ENCODE data around the gene TOMT. TPM values are rescaled to one million over a fixed set of nuclear protein-coding genes. Genes with fewer than 3 reads are reported as not detected.

The TOMT gene
- total RNA-seq, 2 donors from 2014 or later, result not detected

GRCh38 chr11:72135891-72136683 is 30.4 kb downstream of the TOMT start:
- Histone ChIP-seq H3K27ac (ENCODE audit: low read depth, low read length) (no peak overlapping the region), H3K4me3 (ENCODE audit: low read length) (no peak overlapping the region), H3K9ac (ENCODE audit: extremely low read depth, low read length, poor library complexity, severe bottlenecking) (no peak overlapping the region), H3K9me3 (ENCODE audit: control insufficient read depth, low read length) (no peaks in the 10 kb centered on the region), H3K27me3 (ENCODE audit: control insufficient read depth, insufficient read depth, low read length, poor library complexity, severe bottlenecking) (peaks cover 29% of the 10 kb centered on the region), H3K4me1 (ENCODE audit: control insufficient read depth, insufficient read depth, low read length) (no peaks in the 10 kb centered on the region), H3K36me3 (ENCODE audit: control insufficient read depth, insufficient read depth, low read length) (no peaks in the 10 kb centered on the region)
- no peaks in the 10 kb centered on the region for H3K9me3 Mint-ChIP-seq
- no peaks in the 10 kb centered on the region for H3K4me1 Mint-ChIP-seq
- WGBS, 2 experiments (ENCODE audit: insufficient coverage in 1 of 2, insufficient read length in 1 of 2), result 87 to 93% methylated on average over 8 to 14 of the region's 14 CpGs
- H3K36me3 Mint-ChIP-seq (ENCODE audit: low read depth), result no peaks in the 10 kb centered on the region
- DNase-seq, result no peak
- H3K4me3 Mint-ChIP-seq, result no peak overlapping the region
- H3K27me3 Mint-ChIP-seq (ENCODE audit: insufficient read depth), result peaks cover 33% of the 10 kb centered on the region
- TF ChIP-seq CTCF (conservative IDR thresholded peaks at IDR 0.05), result no peak
- no peak overlapping the region for H3K27ac Mint-ChIP-seq

- Mint-ChIP-seq H3K27ac (no peak overlapping the region), H3K4me1 (no peaks in the 10 kb centered on the region), H3K36me3 (ENCODE audit: low read depth) (no peaks in the 10 kb centered on the region), H3K27me3 (ENCODE audit: insufficient read depth) (peaks cover 33% of the 10 kb centered on the region), H3K9me3 (no peaks in the 10 kb centered on the region), H3K4me3 (no peak overlapping the region)
- TF ChIP-seq CTCF (conservative IDR thresholded peaks at IDR 0.05), result no peak
- no peak for DNase-seq
- Histone ChIP-seq H3K27me3 (ENCODE audit: control insufficient read depth, insufficient read depth, low read length, poor library complexity, severe bottlenecking) (peaks cover 23% of the 10 kb centered on the region), H3K9ac (ENCODE audit: extremely low read depth, low read length, poor library complexity, severe bottlenecking) (no peak overlapping the region), H3K27ac (ENCODE audit: low read depth, low read length) (no peak overlapping the region), H3K4me1 (ENCODE audit: control insufficient read depth, insufficient read depth, low read length) (no peaks in the 10 kb centered on the region), H3K9me3 (ENCODE audit: control insufficient read depth, low read length) (no peaks in the 10 kb centered on the region), H3K36me3 (ENCODE audit: control insufficient read depth, insufficient read depth, low read length) (no peaks in the 10 kb centered on the region), H3K4me3 (ENCODE audit: low read length) (no peak overlapping the region)
- WGBS, 2 experiments (ENCODE audit: insufficient coverage in 1 of 2, insufficient read length in 1 of 2), result 98 to 100% methylated on average over 3 to 4 of the region's 4 CpGs
Observed at GRCh38 chr11:72136684-72137262, 31.0 kb downstream of the TOMT start.

GRCh38 chr11:72138821-72139390 is 33.2 kb downstream of the TOMT start:
- 89 to 98% methylated on average over 5 to 12 of the region's 12 CpGs for WGBS, 2 experiments (ENCODE audit: insufficient coverage in 1 of 2, insufficient read length in 1 of 2)
- Mint-ChIP-seq H3K27me3 (ENCODE audit: insufficient read depth) (peaks cover 20% of the 10 kb centered on the region), H3K9me3 (no peaks in the 10 kb centered on the region)

More at GRCh38 chr11:72138821-72139390, 33.2 kb downstream of the TOMT start:
- Mint-ChIP-seq H3K4me3 (no peak overlapping the region), H3K27ac (no peak overlapping the region), H3K4me1 (no peaks in the 10 kb centered on the region), H3K36me3 (ENCODE audit: low read depth) (no peaks in the 10 kb centered on the region)
- H3K9ac ChIP-seq (ENCODE audit: extremely low read depth, low read length, poor library complexity, severe bottlenecking), result no peak overlapping the region
- no peak overlapping the region for H3K27ac ChIP-seq (ENCODE audit: low read depth, low read length)
- H3K27me3 ChIP-seq (ENCODE audit: control insufficient read depth, insufficient read depth, low read length, poor library complexity, severe bottlenecking), result peaks cover 1% of the 10 kb centered on the region
- DNase-seq, result no peak
- no peak overlapping the region for H3K4me3 ChIP-seq (ENCODE audit: low read length)
- H3K36me3 ChIP-seq (ENCODE audit: control insufficient read depth, insufficient read depth, low read length), result no peaks in the 10 kb centered on the region
- no peaks in the 10 kb centered on the region for H3K9me3 ChIP-seq (ENCODE audit: control insufficient read depth, low read length)
- TF ChIP-seq CTCF (conservative IDR thresholded peaks at IDR 0.05), result no peak
- no peaks in the 10 kb centered on the region for H3K4me1 ChIP-seq (ENCODE audit: control insufficient read depth, insufficient read depth, low read length)

All from endodermal cell (in vitro differentiated cells).